SK-N-SH (cell line): ENCODE results near the gene MTA3. TPM values are rescaled to one million over a fixed set of nuclear protein-coding genes. Genes with fewer than 3 reads are reported as not detected.

Experiments used
- CTCF ChIA-PET: fragments of 300-600, 350-600 bp; formaldehyde crosslinking; extraction: SDS; loops from one replicate; lab custom pipeline; 2021; lab: Yijun Ruan, JAX
- POLR2A ChIA-PET: fragments of 350-600 bp; sonication (Branson Sonifier 250); formaldehyde crosslinking; extraction: SDS; loops from one replicate; lab custom pipeline; 2020; ENCODE audit warnings: antibody characterized with exemption, inconsistent platforms; lab: Yijun Ruan, JAX
- DNase-seq: peaks from one replicate; pipeline ENCODE4 v3.0.0; 2012
- H2AFZ ChIP-seq: fragments of 200-600 bp; sonication (generic); 2 replicates; pipeline ENCODE4 v1.8.1; 2016; ENCODE audit warnings: antibody characterized with exemption, mild to moderate bottlenecking, low read depth
- H3F3A ChIP-seq: fragments of 200-600 bp; sonication (generic); replicated peaks from 2 replicates; pipeline ENCODE3; 2016; ENCODE audit warnings: antibody characterized with exemption, mild to moderate bottlenecking; ENCODE audit not compliant: insufficient read depth
- H3K27ac ChIP-seq, 2 experiments: fragments of 200-500 bp in 1 of 2; fragments of 200-600 bp in 1 of 2; sonication (Bioruptor generic) in 1 of 2; sonication (generic), shearing (Covaris generic) in 1 of 2; 2 replicates each; pipeline versions ENCODE4 v1.5.1 to v1.6.1; 2014 to 2016; ENCODE audit warnings: low read depth in 2 of 2, inconsistent platforms in 1 of 2, low read length in 1 of 2, mild to moderate bottlenecking in 1 of 2, mixed read lengths in 1 of 2
- H3K27me3 ChIP-seq: fragments of 200-600 bp; sonication (generic), shearing (Covaris generic); 2 replicates; pipeline ENCODE4 v1.6.1; 2016; ENCODE audit warnings: mixed run types; ENCODE audit not compliant: insufficient read depth
- H3K36me3 ChIP-seq, 2 experiments: fragments of 200-500 bp in 1 of 2; fragments of 200-600 bp in 1 of 2; sonication (Bioruptor generic) in 1 of 2; sonication (generic) in 1 of 2; replicated peaks in 1 of 2; 2 replicates each; pipeline versions ENCODE3 to v1.5.1; 2014 to 2016; ENCODE audit warnings: low read length in 1 of 2, mild to moderate bottlenecking in 1 of 2; ENCODE audit not compliant: insufficient read depth in 2 of 2, control insufficient read depth in 1 of 2
- H3K4me1 ChIP-seq, 2 experiments: fragments of 200-500 bp in 1 of 2; fragments of 200-600 bp in 1 of 2; sonication (Bioruptor generic) in 1 of 2; sonication (generic), shearing (Covaris generic) in 1 of 2; 2 replicates each; pipeline versions ENCODE4 v1.5.1 to v1.6.1; 2014 to 2016; ENCODE audit warnings: low read depth in 1 of 2, low read length in 1 of 2, mixed run types in 1 of 2; ENCODE audit not compliant: insufficient read depth in 2 of 2, control insufficient read depth in 1 of 2
- H3K4me2 ChIP-seq: fragments of 200-600 bp; sonication (generic), shearing (Covaris generic); 2 replicates; pipeline ENCODE4 v1.6.1; 2017; ENCODE audit warnings: mixed run types
- H3K4me3 ChIP-seq, 2 experiments: fragments of 200-500 bp in 1 of 2; fragments of 200-600 bp in 1 of 2; sonication (Bioruptor generic) in 1 of 2; sonication (generic), shearing (Covaris generic) in 1 of 2; 2 replicates each; pipeline versions ENCODE4 v1.5.1 to v1.8.1; 2014 to 2016; ENCODE audit warnings: low read depth in 2 of 2, inconsistent platforms in 1 of 2, low read length in 1 of 2, mild to moderate bottlenecking in 1 of 2, mixed read lengths in 1 of 2, moderate library complexity in 1 of 2
- H3K79me2 ChIP-seq: fragments of 200-600 bp; sonication (generic); 2 replicates; pipeline ENCODE4 v1.8.1; 2017; ENCODE audit warnings: mild to moderate bottlenecking; ENCODE audit not compliant: insufficient read depth
- H3K9ac ChIP-seq: fragments of 200-600 bp; sonication (generic); 2 replicates; pipeline ENCODE4 v1.6.1; 2017; ENCODE audit warnings: mixed run types
- H3K9me2 ChIP-seq: fragments of 200-600 bp; sonication (generic); 2 replicates; pipeline ENCODE4 v1.6.1; 2017; ENCODE audit warnings: mixed run types
- H3K9me3 ChIP-seq: fragments of 200-600 bp; sonication (generic); 2 replicates; pipeline ENCODE4 v1.6.1; 2017; ENCODE audit warnings: mixed run types, mild to moderate bottlenecking, moderate library complexity
- H4K20me1 ChIP-seq: fragments of 200-600 bp; sonication (generic); 2 replicates; pipeline ENCODE4 v1.6.1; 2017; ENCODE audit warnings: mild to moderate bottlenecking, mixed run types; ENCODE audit not compliant: insufficient read depth
- CHD2 ChIP-seq: fragments of 150-350 bp; IDR thresholded peaks from 2 replicates; pipeline ENCODE4 v1.6.1; 2018; ENCODE audit warnings: low read length; ENCODE audit not compliant: partially characterized antibody
- EZH2phosphoT487 ChIP-seq: fragments of 200-600 bp; sonication (generic); IDR thresholded peaks from 2 replicates; pipeline ENCODE4 v1.6.1; 2017; ENCODE audit warnings: low read depth, mixed run types, mild to moderate bottlenecking, antibody characterized with exemption, moderate library complexity, borderline replicate concordance
- FOSL2 ChIP-seq: IDR thresholded peaks from 2 replicates; pipeline ENCODE4 v1.4.0; 2012; ENCODE audit warnings: low read depth, mild to moderate bottlenecking, moderate library complexity, borderline replicate concordance
- GATA2 ChIP-seq: sonication (generic); formaldehyde crosslinking; IDR thresholded peaks from 2 replicates; pipeline ENCODE4 v1.5.0; 2020; ENCODE audit warnings: mild to moderate bottlenecking, missing genetic modification reagents
- MEF2A ChIP-seq: IDR thresholded peaks from 2 replicates; pipeline ENCODE4 v1.4.0; 2012; ENCODE audit warnings: low read depth, borderline replicate concordance
- MXI1 ChIP-seq: IDR thresholded peaks from 2 replicates; pipeline ENCODE4 v1.6.1; 2012; ENCODE audit warnings: mild to moderate bottlenecking, low read depth, low read length, improper control_type of control experiment
- NFIC ChIP-seq: IDR thresholded peaks from 2 replicates; pipeline ENCODE4 v1.4.0; 2012; ENCODE audit warnings: borderline replicate concordance
- RAD21 ChIP-seq: IDR thresholded peaks from 2 replicates; pipeline ENCODE4 v1.6.1; 2012; ENCODE audit warnings: mild to moderate bottlenecking, low read length
- RCOR1 ChIP-seq: fragments of 150-350 bp; IDR thresholded peaks from 2 replicates; pipeline ENCODE4 v1.6.1; 2017; ENCODE audit warnings: antibody characterized with exemption, low read length
- RFX5 ChIP-seq: IDR thresholded peaks from 2 replicates; pipeline ENCODE4 v1.6.1; 2012; ENCODE audit warnings: mild to moderate bottlenecking, improper control_type of control experiment, low read length
- RXRA ChIP-seq: IDR thresholded peaks from 2 replicates; pipeline ENCODE4 v1.4.0; 2012; ENCODE audit warnings: low read depth, mild to moderate bottlenecking, borderline replicate concordance
- SIN3A ChIP-seq: IDR thresholded peaks from 2 replicates; pipeline ENCODE4 v1.6.1; 2012; ENCODE audit warnings: low read depth, mild to moderate bottlenecking, low read length, moderate library complexity, borderline replicate concordance
- SMC3 ChIP-seq: IDR thresholded peaks from 2 replicates; pipeline ENCODE4 v1.6.1; 2012; ENCODE audit warnings: low read depth, low read length, improper control_type of control experiment
- TCF12 ChIP-seq: IDR thresholded peaks from 2 replicates; pipeline ENCODE4 v1.4.0; 2012
- YY1 ChIP-seq: IDR thresholded peaks from 2 replicates; pipeline ENCODE4 v1.4.0; 2012; ENCODE audit warnings: low read depth, mild to moderate bottlenecking
- WGBS: methylation state at CpG from one replicate; pipeline ENCODE4 v1.1.6; 2017; ENCODE audit warnings: low lambda C conversion rate; 5-methylcytosine and 5-hydroxymethylcytosine counted together
- polyA plus RNA-seq, 3 experiments: library from polyadenylated mRNA; depleted of rRNA; stranded (reverse); fragments of >200 nt; gene quantifications; 2 replicates each; pipeline ENCODE4 v1.2.3, GENCODE V29; 2012
- TF ChIP-seq, protein P1 (sequence below): fragments of 150-350 bp; IDR thresholded peaks from 2 replicates; pipeline ENCODE4 v1.6.1; 2017; ENCODE audit warnings: antibody characterized with exemption, low read length, low read depth, borderline replicate concordance
- TF ChIP-seq, protein P2 (sequence below): fragments of 200-600 bp; sonication (generic); IDR thresholded peaks from 2 replicates; pipeline ENCODE4 v1.6.1; 2017; ENCODE audit warnings: antibody characterized with exemption, mild to moderate bottlenecking, moderate library complexity
- TF ChIP-seq, protein P3 (sequence below): IDR thresholded peaks from 2 replicates; pipeline ENCODE4 v1.4.0; 2012; ENCODE audit warnings: low read depth
- TF ChIP-seq, protein P4 (sequence below): IDR thresholded peaks from 2 replicates; pipeline ENCODE4 v1.4.0; 2012; ENCODE audit warnings: low read depth, borderline replicate concordance
- TF ChIP-seq, protein P5 (sequence below): IDR thresholded peaks from 2 replicates; pipeline ENCODE4; 2012
- TF ChIP-seq, protein P6 (sequence below): fragments of 150-350 bp; IDR thresholded peaks from 2 replicates; pipeline ENCODE4 v1.6.1; 2016; ENCODE audit warnings: mild to moderate bottlenecking, low read depth, low read length

MTA3 gene
- polyA plus RNA-seq, 1 of the 3 experiments (the other 2 are of a cell fraction) = 30.8 TPM

DNA sequence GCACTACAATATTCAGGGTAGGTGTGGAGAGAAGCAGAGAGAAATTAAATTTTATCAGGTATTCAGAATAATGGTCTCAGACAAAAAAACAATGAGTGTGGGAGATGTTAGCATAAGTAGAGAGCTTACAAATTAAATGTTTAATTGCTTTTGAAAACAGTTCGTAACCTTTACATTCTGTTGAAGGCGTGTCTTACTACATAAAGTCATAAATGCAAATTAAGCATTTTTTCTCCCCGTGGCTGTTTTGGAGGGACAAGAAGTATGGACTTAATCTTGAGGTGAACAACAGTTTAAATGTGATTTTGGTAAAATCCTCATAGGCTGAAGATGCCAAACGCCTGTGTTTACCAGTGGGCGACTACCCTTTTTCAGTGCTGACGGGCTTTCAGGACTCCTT lies 139.7 kb downstream of the MTA3 start:
- H3K4me2 ChIP-seq = no peak overlapping the region
- H3K27ac ChIP-seq = no peak overlapping the region
- no peaks in the 10 kb centered on the region for H3K9me3 ChIP-seq
- no peak for TF ChIP-seq RAD21
- TF ChIP-seq RXRA = no peak
- TF ChIP-seq SIN3A = no peak
- no peak for TF ChIP-seq MEF2A
- no peak for TF ChIP-seq EZH2phosphoT487
- TF ChIP-seq, protein P1, sequence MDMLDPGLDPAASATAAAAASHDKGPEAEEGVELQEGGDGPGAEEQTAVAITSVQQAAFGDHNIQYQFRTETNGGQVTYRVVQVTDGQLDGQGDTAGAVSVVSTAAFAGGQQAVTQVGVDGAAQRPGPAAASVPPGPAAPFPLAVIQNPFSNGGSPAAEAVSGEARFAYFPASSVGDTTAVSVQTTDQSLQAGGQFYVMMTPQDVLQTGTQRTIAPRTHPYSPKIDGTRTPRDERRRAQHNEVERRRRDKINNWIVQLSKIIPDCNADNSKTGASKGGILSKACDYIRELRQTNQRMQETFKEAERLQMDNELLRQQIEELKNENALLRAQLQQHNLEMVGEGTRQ = no peak
- no peak for TF ChIP-seq MXI1
- no peak for TF ChIP-seq YY1
- TF ChIP-seq GATA2 (CRISPR knock-in tag) = no peak
- TF ChIP-seq NFIC = no peak
- TF ChIP-seq, protein P2, sequence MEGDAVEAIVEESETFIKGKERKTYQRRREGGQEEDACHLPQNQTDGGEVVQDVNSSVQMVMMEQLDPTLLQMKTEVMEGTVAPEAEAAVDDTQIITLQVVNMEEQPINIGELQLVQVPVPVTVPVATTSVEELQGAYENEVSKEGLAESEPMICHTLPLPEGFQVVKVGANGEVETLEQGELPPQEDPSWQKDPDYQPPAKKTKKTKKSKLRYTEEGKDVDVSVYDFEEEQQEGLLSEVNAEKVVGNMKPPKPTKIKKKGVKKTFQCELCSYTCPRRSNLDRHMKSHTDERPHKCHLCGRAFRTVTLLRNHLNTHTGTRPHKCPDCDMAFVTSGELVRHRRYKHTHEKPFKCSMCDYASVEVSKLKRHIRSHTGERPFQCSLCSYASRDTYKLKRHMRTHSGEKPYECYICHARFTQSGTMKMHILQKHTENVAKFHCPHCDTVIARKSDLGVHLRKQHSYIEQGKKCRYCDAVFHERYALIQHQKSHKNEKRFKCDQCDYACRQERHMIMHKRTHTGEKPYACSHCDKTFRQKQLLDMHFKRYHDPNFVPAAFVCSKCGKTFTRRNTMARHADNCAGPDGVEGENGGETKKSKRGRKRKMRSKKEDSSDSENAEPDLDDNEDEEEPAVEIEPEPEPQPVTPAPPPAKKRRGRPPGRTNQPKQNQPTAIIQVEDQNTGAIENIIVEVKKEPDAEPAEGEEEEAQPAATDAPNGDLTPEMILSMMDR = no peak
- TF ChIP-seq RFX5 = no peak
- no peak overlapping the region for H2AFZ ChIP-seq
- H3K36me3 ChIP-seq = peaks cover 20 to 33% of the 10 kb centered on the region in 2 experiments
- WGBS = 73% methylated on average over 6 of the region's 6 CpGs
- no peaks in the 10 kb centered on the region for H3K9me2 ChIP-seq
- H4K20me1 ChIP-seq = no peaks in the 10 kb centered on the region
- H3F3A ChIP-seq = no peaks in the 10 kb centered on the region
- DNase-seq = no peak
- no peak overlapping the region for H3K4me3 ChIP-seq
- CTCF ChIA-PET = no interaction called here
- no peak overlapping the region for H3K9ac ChIP-seq
- no peaks in the 10 kb centered on the region; a peak in 1 of 4 replicates for H3K4me1 ChIP-seq
- POLR2A ChIA-PET = no interaction called here
- no peaks in the 10 kb centered on the region for H3K27me3 ChIP-seq
- no peaks in the 10 kb centered on the region for H3K79me2 ChIP-seq

DNA sequence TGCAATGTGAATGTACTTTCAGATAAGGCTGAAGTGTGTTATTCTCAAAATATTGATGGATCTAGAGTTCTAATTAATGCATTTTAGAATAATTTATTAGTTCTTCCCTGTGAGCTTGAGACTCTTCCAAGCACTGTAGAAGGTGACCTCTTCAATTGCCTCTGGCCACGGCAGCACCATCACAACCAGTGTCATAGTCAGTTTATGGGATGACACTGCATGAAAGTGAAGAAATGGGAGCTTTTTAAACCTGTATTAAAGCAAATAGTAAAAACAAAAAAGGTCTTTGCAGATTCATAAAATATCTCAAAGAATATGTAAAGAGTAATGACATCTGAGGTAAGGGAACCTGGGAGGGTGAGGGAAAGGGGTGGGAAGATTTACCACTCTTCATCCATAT lies 143.5 kb downstream of the MTA3 start:
- ChIA-PET CTCF (no interaction called here), POLR2A (no interaction called here)
- Histone ChIP-seq H3K79me2 (no peaks in the 10 kb centered on the region), H3F3A (no peaks in the 10 kb centered on the region), H3K4me1 (no peaks in the 10 kb centered on the region; a peak in 2 of 4 replicates), H4K20me1 (no peaks in the 10 kb centered on the region), H3K36me3 (peaks cover 20 to 26% of the 10 kb centered on the region in 2 experiments), H3K9ac (no peak overlapping the region), H3K9me2 (no peaks in the 10 kb centered on the region), H3K27me3 (no peaks in the 10 kb centered on the region), H3K27ac (no peak overlapping the region), H3K9me3 (no peaks in the 10 kb centered on the region), H3K4me2 (no peak overlapping the region), H3K4me3 (no peak overlapping the region), H2AFZ (no peak overlapping the region)
- no peak for DNase-seq
- WGBS = 97% methylated on average over 1 of the region's 1 CpG
- TF ChIP-seq YY1 (no peak), MEF2A (no peak), RXRA (no peak), SMC3 (no peak), SIN3A (no peak), RCOR1 (no peak), FOSL2 (no peak), CHD2 (no peak), MXI1 (no peak), RFX5 (no peak), RAD21 (no peak), TCF12 (no peak)
- TF ChIP-seq, protein P3, sequence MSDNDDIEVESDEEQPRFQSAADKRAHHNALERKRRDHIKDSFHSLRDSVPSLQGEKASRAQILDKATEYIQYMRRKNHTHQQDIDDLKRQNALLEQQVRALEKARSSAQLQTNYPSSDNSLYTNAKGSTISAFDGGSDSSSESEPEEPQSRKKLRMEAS = no peak
- TF ChIP-seq, protein P4, sequence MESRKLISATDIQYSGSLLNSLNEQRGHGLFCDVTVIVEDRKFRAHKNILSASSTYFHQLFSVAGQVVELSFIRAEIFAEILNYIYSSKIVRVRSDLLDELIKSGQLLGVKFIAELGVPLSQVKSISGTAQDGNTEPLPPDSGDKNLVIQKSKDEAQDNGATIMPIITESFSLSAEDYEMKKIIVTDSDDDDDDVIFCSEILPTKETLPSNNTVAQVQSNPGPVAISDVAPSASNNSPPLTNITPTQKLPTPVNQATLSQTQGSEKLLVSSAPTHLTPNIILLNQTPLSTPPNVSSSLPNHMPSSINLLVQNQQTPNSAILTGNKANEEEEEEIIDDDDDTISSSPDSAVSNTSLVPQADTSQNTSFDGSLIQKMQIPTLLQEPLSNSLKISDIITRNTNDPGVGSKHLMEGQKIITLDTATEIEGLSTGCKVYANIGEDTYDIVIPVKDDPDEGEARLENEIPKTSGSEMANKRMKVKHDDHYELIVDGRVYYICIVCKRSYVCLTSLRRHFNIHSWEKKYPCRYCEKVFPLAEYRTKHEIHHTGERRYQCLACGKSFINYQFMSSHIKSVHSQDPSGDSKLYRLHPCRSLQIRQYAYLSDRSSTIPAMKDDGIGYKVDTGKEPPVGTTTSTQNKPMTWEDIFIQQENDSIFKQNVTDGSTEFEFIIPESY = no peak
- TF ChIP-seq, protein P5, sequence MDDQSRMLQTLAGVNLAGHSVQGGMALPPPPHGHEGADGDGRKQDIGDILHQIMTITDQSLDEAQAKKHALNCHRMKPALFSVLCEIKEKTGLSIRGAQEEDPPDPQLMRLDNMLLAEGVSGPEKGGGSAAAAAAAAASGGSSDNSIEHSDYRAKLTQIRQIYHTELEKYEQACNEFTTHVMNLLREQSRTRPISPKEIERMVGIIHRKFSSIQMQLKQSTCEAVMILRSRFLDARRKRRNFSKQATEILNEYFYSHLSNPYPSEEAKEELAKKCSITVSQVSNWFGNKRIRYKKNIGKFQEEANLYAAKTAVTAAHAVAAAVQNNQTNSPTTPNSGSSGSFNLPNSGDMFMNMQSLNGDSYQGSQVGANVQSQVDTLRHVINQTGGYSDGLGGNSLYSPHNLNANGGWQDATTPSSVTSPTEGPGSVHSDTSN = no peak
- TF ChIP-seq, protein P6, sequence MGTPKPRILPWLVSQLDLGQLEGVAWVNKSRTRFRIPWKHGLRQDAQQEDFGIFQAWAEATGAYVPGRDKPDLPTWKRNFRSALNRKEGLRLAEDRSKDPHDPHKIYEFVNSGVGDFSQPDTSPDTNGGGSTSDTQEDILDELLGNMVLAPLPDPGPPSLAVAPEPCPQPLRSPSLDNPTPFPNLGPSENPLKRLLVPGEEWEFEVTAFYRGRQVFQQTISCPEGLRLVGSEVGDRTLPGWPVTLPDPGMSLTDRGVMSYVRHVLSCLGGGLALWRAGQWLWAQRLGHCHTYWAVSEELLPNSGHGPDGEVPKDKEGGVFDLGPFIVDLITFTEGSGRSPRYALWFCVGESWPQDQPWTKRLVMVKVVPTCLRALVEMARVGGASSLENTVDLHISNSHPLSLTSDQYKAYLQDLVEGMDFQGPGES = no peak
